GM18867 (cell line): ENCODE data around the gene FTCD.
"Not testable (repeated sequence)": the region's sequence is repeated elsewhere in the genome, so short reads cannot be mapped to it uniquely, and the experiment has no call there.

Source experiments
- ATAC-seq: cut with Tn5 transposase; IDR thresholded peaks from one replicate; pipeline ENCODE4 v1.9.1; 2021; ENCODE audit warnings: mild to moderate bottlenecking, moderate library complexity; ENCODE audit not compliant: unreplicated experiment

The FTCD gene

DNA sequence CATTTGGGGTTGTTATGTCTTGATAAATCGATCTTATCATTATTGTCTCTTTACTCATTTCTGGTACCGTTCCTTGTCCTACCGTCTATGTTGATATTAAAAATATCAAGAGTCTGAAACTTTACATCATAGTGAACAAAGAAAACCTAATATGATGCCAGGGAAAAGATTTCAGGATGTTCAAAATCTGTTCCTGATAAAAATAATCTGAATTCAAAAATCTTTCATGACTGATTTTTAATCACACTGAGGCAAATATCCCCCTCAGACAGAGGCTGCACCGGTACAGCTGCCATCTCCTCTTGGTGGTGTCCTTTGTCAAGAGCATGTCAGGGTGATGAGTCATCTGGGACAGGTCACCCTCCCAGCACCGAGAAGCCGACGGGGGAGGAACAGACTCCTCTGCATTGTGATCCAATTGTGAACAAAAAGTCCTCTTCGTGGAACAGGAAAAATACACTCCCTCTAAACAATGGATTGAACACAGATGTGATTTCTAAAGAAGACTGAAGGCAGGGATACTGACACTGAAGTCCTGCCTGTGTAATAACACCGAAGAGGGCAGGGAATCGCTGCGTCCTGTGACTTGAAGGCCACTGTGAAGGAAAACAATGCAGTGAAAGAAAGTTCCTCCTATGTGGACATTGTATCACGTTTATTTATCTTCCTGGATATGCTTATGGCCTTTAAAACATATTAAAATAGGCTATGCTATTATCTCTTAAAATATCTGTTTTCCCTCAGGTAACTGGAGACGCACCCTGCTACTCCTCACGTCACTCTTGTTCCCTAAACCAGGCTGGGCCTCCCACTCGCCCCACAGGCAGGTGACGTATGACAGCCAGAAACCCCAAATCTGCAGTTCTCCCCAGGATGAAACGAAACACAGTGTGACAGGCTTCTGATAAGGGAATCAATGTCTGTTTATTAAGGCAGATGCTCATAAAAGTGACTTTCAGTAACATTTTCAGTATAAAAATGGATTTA lies 33.1 kb upstream of the FTCD start:
- ATAC-seq: no peak

GRCh38 chr21:46187814-46188213 lies 32.4 kb upstream of the FTCD start:
- ATAC-seq: no peak

DNA sequence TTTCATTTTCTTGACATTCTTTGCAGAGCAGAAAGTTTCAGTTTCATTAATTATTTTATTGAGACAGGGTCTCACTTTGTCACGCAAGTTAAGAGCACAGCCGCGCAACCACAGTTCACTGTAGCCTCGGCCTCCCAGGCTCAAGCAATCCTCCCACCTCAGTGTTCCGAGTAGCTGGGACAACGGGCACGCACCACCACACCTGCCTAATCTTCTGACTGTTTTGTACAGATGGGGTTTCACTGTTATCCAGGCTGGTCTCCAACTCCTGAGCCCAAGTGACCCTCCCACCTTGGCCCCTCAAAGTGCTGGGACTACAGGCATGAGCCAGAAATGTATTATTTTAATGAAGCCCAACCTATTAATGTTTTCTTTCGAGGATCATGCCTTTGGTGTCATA lies 31.9 kb upstream of the FTCD start:
- no peak for ATAC-seq

GRCh38 chr21:46185716-46186115 lies 30.3 kb upstream of the FTCD start:
- ATAC-seq: no peak

DNA sequence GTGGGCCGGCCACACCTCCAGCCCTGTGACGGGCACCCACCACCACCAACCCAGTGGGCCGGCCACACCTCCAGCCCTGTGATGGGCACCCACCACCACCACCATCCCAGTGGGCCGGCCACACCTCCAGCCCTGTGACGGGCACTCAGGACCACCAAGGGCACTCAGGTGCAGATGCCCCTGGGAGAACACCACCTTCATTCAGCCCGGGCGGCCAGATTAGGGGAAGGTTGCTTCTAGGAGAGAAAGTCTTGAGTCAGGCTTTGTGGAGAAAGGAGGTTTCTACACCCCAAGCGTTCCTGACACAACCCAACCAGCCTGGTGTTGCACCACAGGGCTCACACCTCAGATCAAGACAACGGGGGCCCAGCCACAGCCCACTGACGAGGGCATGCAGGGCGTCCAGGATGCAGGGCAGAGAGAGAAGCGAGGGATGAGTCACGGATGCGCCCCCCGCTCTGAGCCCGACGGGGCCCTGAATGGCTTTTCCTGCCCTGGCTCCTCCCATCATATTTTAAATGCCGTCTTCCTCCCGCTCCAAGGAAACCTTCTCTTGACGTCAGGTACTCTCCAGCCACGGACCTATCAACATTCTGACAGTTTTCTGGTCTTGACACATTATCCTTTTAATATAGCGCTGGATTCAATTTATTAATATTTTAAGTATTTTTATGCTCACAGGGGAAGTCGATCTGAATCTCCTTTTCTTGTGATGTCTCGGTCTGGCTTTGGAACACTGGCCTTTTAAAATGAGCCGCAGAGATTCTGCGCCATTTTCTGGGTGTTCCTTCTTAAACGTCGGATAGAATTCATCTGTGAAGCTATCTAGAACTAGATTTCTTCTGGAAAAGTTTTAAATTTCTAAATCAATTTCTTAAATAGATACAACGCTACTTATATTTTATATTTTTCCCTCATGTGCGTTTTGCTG lies 29.5 kb upstream of the FTCD start:
- ATAC-seq: peak; percentile 66

DNA sequence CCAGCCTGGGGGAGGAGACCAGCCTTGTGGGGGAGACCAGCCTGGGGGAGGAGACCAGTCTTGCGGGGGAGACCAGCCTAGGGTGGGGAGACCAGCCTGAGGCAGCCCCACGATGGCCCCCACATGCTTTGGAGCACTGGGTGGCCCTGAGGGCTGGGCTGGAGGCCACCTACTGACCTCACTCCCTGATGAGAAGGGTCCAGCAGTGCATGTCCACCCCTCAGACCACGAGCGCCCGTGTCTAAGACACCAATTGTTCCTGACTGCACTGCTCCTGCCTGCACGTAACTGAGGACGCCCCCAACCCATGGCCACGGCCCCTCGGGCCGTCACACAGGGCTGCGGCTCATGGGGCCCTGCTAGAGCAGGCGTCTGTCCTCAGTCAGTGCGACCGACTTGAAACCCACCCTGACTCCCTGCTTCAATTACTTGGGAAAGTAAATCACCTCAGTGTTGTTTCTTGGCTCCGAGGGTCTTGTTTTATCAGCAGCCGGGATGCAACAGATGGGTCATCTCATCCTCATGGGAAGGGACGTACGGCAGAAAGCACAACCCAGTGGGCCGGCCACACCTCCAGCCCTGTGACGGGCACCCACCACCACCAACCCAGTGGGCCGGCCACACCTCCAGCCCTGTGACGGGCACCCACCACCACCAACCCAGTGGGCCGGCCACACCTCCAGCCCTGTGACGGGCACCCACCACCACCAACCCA lies 28.7 kb upstream of the FTCD start, which contains the start of gene SPATC1L:
Gene SPATC1L (minus strand): TSS at position 550 of the 715 bp plus-strand sequence. CDS start 1,643 bp downstream, outside the sequence.
- peak; percentile 52 for ATAC-seq

- ATAC-seq: not testable (repeated sequence)
Observed at GRCh38 chr21:46183337-46183909, 28.0 kb upstream of the FTCD start.

- no peak for ATAC-seq
Observed at GRCh38 chr21:46182548-46183336, 27.4 kb upstream of the FTCD start.

DNA sequence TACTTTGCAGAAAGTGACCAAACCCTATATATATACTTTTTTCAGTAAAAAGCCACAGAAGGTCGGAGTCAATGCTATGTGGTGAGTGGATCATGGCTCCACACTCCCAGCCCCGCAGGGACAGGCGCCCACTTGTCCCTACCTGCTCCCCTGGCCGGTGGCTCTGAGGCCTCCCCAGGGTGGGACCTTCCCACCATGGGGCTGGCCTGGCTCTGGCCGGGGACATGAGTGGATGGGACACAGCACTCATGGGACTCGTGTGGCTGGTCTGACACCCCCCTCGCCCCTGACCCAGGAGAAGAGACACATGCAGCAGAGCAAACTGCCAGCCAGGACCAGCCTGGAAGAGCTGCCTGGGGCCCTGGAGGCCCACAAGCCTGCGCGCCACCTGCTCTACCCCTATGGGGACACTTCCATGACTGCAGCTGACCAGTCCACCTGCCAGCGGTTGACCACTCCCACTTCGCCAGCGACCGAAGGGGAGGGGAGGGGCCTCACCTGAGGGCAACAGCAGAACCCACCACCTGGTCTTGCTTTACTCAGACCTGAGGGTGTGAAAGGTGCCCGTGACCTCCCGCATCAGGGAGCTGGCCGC lies 26.7 kb upstream of the FTCD start:
- ATAC-seq: no peak

- no peak for ATAC-seq
Observed at GRCh38 chr21:46181436-46181835, 26.1 kb upstream of the FTCD start.

GRCh38 chr21:46180778-46181391 lies 25.5 kb upstream of the FTCD start:
- ATAC-seq: no peak

GRCh38 chr21:46180079-46180722 lies 24.8 kb upstream of the FTCD start:
- no peak for ATAC-seq

DNA sequence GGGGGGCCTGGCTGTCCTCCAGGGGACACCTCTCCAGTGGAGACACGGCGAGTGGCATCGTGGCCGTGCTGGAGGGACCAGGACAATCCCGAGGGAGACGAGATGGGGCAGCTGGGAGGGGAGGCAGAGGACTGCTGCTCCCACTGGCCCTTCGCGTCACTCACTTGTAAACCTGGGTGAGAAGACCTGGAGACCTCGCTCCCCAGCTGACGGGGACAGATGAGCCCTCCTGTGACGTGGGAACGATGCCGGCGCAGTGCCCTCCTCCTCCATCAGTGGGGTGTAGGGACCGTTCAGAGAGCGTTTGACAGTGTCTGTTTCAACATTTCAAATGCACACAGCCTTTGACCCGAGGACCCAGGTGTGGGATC lies 24.3 kb upstream of the FTCD start:
- ATAC-seq: no peak

GRCh38 chr21:46178961-46179360 lies 23.6 kb upstream of the FTCD start:
- no peak for ATAC-seq

GRCh38 chr21:46176443-46177129 lies 21.2 kb upstream of the FTCD start:
- ATAC-seq: not testable (repeated sequence)

GRCh38 chr21:46173573-46173972 lies 18.2 kb upstream of the FTCD start:
- no peak for ATAC-seq

DNA sequence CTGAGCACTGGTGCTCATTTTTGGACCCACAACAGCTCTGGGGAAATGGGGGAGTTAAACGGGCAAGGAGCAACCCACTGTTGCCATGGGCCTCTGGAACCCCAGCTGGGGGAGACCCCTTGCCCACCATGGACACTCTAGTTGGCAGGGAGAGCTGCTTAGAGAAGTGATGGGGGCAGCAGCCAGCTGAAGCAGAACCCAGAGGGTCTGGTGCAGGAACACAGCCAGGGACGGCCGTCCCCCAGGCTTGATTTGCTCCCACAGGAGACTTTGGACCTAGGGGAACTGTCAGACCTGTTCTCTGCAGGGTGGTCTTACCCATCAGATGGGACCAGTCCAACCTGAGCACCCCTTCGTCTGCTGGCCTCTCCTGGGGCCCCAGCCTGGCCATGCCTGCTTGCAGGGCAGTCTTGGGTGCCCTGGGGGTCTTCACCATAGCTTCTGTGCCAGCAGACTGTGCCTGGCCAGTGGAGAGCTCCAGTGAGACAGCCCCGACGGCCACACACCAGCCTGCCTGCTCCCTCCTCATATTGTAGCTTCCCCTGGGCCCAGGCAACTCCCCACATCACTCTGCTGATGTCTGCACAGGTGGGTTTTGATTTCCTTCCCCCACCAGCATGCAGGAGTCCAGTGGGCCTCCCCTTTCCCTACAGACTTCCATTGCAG lies 17.6 kb upstream of the FTCD start:
- ATAC-seq: no peak
